GM12865 (cell line): ENCODE measurements around the gene ERLIN1.

Experiments
- DNase-seq: peaks from one replicate; pipeline ENCODE4 v3.0.0; 2010; ENCODE audit warnings: low read depth
- H3K4me3 ChIP-seq: 2 replicates; pipeline ENCODE4 v1.5.1; 2011; ENCODE audit warnings: mild to moderate bottlenecking, low read depth, low read length, control low read depth
- CTCF ChIP-seq: IDR thresholded peaks from 2 replicates; pipeline ENCODE4 v1.5.1; 2011; ENCODE audit warnings: low read length, control low read depth, low read depth, inconsistent platforms; ENCODE audit not compliant: insufficient read depth; ENCODE audit errors: missing control alignments

Gene ERLIN1

GRCh38 chr10:100185364-100186252 lies at the start of gene ERLIN1:
ERLIN1 (minus strand) TSS chr10:100186029; CDS start chr10:100185626, 403 bp downstream.
- peak within 1 kb of the TSS; percentile 98 for H3K4me3 ChIP-seq
- DNase-seq: peak; percentile 94
- TF ChIP-seq CTCF: no peak

GRCh38 chr10:100232101-100232500 lies 46.3 kb upstream of the ERLIN1 start:
- no peak for TF ChIP-seq CTCF
- no peak overlapping the region for H3K4me3 ChIP-seq
- DNase-seq: no peak

GRCh38 chr10:100229819-100230422 lies 44.1 kb upstream of the ERLIN1 start:
- no peak for TF ChIP-seq CTCF
- peak overlapping the region; percentile 83 for H3K4me3 ChIP-seq
- peak; percentile 8 for DNase-seq

GRCh38 chr10:100223879-100224278 lies 38.0 kb upstream of the ERLIN1 start:
- H3K4me3 ChIP-seq: no peak overlapping the region
- no peak for DNase-seq
- no peak for TF ChIP-seq CTCF

- no peak for DNase-seq
- H3K4me3 ChIP-seq: no peak overlapping the region
- TF ChIP-seq CTCF: no peak
Measured at GRCh38 chr10:100222529-100222928, 36.7 kb upstream of the ERLIN1 start.

GRCh38 chr10:100216006-100216405 lies 30.2 kb upstream of the ERLIN1 start:
- no peak overlapping the region for H3K4me3 ChIP-seq
- DNase-seq: no peak
- TF ChIP-seq CTCF: no peak
